HG03108 (cell line): ENCODE measurements around the gene KCND3.

Experiments
- ATAC-seq: cut with Tn5 transposase; IDR thresholded peaks from one replicate; pipeline ENCODE4 v1.9.1; 2021; ENCODE audit warnings: moderate library complexity; ENCODE audit not compliant: unreplicated experiment

Gene KCND3

DNA sequence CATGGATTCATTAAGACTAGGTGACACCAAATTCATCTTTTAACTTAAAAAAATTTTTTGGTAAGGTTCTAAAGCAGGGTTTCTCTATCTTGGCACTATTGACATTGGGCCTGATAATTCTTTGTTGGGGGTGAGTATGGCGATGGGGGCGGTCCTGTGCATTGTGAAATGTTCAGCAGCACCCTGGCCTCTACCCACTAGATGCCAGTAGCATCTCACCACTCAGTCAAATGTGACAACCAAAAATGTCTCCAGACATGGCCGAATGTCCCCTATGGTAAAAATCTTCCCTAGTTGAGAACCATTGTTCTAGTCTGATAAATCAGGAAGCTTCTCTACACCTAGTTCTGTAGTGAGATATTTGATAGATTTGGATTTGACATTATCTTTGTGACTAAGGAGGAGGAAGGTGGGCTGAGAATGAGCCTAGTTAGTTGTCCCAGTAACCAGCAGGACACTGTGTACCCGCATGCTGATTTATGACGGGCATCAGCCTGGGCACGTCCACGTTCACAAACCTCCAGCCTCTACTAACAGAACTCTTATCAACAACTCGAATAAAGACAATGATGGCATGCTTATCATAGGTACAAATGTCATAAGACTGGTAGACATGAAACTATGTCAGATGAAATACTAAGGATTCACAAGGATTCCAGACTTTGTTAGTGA lies 104.6 kb downstream of the KCND3 start:
- no peak for ATAC-seq

DNA sequence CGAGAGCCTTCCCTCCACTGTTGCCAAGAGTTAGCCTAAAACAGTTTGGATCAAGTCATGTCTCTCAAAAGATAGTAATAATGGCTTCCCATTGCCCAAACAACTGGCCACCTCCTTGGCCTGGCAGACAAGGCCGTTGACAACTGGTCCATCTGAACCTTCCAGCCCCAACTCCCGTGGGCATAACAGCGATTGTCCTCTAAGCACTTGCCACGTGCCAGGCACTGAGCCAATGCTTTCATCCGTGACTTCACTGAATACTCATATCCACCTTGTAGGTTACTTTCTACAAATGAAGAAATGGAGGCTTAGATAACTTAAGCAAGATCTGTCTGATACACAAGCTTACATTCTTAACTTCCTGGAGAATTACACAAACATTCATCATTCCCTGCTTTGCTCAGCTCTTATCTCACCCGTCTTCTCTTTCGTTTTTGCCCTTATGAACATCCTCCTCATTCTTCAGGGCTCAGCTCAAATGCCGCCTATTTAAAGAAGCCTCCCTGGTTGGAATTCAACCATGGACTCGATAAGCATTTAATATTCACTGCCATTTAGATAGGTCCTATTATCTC lies 106.4 kb downstream of the KCND3 start:
- no peak for ATAC-seq

DNA sequence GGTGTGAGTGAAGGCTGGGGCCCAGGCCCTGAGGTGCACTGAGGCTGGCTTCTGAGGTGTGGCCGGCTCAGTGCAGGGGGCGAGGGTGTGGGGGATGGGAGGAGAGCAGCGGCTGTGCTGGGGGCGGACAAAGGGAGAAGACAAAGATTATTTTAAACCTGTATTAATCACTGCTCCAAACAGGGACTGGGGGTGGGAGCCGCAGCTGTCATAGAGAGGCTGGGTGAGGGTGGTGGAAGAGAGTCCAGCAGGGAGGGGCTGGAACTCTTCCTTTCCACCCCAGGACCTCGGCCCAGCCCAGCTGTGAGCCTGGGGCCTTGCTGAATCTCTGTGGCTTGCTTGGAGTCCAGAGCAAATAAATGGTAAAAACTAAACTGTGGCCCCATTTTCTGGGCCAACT lies 106.9 kb downstream of the KCND3 start:
- no peak for ATAC-seq

DNA sequence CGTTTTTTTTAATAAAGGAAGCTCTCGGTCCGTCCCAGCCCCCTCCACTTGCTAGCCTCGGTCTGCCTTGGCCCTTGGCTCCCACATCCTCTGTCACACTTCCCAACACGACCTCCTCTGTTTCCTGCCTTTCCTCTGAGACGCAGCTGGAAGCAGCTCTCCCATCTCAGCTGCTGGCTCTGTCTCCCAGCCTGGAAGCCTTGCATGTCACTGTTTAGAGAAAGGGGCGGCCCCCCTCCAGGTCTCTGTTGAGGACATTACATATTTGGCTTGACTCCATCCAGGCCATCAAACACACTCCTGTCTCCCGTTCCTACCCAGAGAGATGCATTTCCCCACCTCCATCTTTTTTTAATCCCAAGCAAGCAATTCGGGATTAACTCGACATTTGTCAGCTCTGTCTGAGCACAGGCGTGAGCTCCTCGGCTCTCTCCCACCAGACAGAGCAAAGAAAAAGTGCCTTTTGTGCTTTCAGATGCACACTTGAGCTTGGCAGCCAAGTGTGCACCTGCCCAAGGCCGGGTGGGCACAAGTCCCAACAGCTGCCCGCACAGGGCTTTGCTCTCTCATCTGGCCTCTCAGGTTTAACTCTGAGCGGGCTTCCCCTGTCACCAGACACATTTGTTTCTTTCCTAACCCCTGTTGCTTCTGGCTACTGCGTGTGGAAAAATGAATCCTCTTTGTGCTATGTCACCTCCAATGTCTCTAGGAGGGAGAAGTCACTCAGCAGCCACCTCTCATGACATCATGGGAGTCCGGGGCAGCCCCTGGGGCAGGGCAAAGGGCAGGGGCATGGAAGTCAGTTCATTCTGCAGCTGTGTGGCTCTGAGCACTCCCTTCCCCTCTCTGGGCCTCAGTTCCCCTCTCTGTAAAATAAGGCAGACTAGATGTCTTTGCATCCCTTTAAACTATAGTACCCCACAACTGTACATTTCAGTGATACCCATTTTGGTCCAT lies 108.3 kb downstream of the KCND3 start:
- ATAC-seq: no peak

DNA sequence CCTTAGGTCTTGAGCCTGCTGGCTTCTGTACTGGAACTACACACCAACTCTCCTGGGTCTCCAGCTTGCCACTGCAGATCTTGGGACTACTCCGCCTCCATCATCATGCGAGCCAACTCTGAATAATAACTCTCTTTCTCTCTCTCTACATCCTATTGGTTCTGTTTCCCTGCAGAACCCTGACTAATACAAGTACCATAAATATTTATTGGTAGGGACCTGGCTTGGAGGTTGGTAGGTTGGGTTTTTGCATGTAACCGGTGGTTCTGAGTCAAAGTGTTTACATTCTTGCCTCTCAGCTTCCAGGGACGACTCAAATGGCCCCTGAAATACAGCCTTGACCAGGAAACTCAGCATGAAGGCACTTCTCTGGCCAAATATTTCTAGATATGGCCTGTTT lies 110.4 kb downstream of the KCND3 start:
- ATAC-seq: no peak

DNA sequence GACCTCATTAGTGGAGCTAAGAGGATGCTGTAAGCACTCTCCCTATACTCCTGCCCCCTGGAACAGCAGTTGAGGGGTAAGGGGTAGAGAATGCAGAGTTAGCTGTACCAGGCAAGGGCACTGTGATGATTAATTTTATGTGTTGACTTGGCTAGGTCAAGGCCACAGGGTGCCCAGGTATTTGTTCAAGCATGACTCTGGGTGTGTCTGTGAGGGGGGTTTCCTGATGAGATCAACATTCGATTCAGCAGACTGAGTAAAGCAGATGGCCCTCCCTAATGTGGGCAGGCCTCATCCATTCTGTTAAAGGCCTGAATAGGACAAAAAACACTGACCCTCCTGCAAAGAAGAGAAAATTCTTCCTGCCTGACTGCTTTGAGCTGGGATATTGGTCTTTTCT lies 110.8 kb downstream of the KCND3 start:
- peak; percentile 52 for ATAC-seq

DNA sequence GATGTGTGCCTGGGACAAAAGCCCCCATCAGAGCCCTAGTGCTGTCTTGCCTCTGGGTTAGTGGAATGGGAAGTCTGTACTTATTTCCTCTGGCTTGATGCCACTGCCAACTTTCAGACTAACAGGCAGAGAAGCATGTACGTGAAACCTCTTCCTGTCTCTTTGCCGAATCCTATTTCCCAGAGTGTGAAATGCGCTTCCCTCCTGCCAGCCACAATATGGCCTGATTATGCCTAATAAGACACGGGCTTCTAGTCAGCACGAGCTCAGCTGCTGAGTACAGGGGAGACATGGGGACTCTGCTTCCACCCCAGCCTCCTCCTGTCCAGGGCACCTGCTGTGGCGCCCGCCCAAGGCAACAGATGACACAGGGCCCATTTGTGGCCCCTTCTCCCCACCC lies 111.4 kb downstream of the KCND3 start:
- no peak for ATAC-seq

DNA sequence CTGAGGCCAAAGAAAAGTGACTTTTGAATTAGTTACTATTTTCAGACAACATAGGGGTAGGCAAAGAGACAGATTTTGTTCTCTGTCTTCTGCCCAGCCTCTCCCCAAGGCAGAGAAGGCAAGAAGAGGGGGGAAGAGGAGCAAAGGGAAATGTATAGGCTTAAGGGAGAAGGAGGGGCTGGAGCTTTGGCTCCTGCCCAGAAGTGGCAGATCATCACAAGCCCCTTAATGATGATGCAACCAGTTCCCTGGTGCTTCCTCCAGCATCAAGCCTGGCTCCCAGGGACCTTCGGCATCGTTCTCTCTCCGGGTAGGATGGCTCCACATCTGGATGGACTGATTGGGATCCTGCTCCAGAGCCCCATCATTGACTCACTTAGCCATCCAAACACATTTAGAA lies 112.8 kb downstream of the KCND3 start:
- ATAC-seq: no peak

DNA sequence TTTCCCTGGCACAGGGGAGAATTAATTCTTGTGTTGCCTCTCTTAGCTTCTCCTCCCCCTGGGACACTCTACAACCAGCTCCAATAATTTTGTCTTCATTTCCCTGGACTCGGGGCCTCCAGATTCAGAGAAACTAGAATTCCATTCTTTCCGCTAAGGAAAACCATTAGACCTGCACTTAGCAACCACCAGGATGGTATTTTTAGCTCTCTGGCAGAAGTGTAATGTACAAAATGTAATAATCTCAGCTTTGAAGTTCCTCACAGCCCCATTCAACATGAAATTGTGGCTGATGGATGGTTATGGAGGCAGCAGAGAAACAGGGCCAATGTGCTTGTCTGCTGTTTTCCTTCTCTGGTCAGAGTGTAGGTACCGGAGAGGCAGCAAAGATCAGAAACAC lies 113.8 kb downstream of the KCND3 start:
- ATAC-seq: no peak

DNA sequence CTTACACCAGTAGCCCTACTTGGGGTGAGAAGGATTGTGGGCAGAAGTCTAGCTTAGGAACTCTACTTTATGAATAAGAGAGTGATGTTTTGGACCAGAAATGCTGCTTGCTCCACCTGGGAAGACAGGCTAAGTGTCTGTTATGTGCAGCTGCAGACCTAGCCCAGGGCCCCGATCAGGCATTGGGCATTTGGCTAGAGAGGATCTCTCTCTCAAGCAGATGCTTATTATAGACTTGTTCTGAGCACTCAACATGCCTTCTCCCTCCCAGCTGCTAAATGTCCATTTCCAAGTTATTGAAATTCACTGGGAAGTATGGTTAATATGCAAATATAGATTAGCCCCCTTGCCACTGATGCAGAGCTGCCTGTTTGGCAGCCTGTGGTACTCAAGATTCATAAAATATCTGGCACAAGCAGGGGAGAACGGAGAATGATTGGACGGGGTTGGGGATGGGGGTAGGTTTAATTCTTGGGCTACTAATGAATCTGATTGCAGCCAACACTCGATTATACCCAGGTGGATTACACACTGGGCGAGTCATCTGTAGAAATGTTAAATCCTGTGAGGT lies 115.9 kb downstream of the KCND3 start:
- ATAC-seq: no peak

DNA sequence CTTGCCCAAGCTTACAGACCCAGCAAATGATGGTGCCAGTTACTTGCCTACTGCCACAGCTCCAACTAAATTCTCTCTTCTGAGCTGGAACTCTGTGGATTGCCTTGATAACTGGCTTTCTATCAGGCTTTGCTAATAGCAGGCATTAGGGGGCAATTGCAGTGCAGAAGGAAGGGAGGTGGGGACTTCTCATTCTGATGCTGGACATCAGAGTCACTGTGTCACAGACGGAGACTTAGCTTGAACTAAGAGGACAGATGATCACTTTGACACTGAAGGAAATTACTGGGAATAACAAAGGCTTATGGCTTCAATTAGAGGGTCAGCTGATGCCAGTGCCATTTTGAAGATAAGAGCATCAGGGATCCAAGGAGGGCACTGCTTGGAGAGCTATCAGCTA lies 119.3 kb downstream of the KCND3 start:
- ATAC-seq: no peak

DNA sequence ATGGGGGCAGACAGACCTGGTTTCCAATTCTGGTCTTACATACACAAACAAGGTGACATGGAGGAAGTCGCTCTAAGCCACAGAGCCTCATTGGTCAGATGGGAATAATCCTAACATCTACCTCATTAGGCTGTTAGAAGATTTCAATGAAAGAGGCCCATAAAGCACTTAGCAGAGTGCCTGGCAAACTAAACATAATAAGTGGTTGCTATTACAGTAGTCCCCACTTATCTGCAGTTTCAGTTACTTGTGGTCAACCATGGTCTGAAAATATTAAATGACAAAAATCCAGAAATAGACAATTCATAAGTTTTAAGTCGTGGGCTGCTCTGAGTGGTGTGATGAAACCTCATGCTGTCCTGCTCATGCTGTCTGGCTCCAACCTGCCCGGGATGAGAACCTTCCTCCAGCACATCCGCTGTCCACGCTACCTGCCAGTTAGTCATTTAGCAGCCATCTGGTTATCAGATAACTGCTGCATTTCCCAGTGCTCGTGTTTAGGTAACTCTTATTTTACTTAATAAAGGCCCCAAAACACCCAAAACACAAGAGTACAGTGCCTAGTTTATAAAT lies 121.5 kb downstream of the KCND3 start:
- ATAC-seq: no peak

DNA sequence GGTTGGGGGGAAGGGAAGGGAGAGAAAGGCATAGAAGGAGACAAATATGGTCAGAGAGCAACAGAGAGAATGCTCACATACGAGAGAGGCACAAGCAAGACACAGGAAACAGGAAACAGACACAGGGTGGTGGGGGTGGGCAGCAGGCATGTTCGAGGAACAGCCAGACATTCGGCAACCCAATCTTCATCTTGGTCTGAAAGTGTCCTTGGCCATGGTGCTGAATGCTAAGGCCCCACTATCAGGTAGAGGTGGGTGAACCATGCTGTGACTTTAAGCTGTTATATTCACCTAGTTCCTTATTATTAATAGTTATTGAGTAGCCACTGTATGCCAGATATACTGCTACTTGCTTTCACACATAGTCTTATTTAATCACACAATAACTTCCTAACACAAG lies 124.6 kb downstream of the KCND3 start:
- no peak for ATAC-seq

DNA sequence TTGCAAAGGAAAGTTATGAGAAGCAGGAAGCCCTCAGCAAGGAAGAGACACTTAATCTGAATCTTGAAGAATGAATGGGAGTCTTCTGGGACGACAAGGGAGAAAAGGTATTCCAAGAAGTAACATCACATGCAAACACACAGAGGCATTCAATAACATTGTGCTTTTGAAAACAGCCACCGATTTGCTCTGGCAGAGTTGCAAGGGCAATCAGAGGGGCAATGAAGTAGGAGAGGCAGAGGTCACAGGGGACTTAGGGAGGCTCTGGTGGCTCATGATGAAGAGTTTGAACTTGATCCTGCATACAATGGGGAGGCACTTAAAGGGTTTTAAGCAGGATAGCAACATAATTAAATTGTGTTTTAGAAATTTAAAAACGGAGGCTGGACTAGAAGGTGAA lies 126.1 kb downstream of the KCND3 start:
- no peak for ATAC-seq

DNA sequence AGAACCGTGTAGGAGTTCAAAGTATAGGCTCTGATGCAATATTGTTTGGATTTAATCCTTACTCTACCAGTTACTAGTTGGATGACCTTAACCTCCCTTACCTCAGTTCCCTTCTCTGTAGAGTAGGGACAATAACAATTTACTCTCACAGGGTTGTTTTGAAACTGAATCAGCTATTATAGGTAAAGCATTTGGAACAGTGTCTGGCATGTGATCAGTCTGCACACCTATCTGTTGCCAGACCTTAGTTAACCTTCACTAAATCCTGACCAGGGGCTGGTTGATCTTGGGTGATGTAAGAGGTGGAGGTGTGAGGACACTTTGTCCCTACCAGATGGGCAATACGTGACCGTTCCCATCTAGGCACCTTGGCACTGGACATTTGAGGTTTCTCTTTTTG lies 126.9 kb downstream of the KCND3 start:
- ATAC-seq: no peak

DNA sequence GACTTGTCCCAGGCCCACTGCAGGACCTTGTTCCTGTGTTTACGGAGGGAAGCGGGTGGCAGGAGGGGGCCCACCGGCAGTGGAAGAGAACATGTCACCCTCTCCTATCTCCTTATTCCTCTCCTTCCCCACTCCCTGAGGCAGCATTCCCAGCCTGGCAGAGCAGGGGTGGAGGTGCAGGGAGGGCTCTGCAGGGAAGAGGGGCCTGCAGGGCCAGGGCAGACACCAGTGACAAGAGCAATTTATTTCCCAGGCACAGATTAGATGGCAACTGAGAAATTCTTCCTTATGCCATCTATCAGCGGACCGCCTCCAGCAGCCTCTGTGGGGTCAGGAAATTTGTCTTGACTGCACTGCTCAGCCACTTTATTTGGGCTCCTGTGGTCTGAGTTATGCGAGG lies 127.9 kb downstream of the KCND3 start:
- no peak for ATAC-seq

DNA sequence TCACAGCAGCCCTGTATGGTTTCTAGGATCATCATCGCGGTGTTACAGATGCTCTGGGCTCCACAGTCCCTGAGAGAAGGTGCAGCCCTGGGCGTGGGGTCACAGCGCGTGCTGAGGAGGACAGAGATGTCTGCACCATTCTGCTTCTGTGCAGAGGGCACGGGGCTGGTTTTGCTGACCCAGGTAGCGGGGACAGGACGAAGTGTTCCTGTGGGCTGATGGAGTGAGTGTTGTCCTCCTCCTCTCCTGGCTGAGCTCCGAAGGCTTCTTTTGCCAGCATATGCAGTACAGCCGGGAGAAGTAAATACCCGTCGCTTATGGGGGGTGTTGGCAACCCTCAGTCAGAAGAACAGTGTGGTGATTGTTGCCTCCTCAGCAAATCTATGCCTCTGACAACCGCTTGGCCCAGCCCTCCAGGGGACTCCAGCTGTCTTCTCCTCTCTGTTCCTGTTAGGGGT lies 132.2 kb downstream of the KCND3 start:
- no peak for ATAC-seq

DNA sequence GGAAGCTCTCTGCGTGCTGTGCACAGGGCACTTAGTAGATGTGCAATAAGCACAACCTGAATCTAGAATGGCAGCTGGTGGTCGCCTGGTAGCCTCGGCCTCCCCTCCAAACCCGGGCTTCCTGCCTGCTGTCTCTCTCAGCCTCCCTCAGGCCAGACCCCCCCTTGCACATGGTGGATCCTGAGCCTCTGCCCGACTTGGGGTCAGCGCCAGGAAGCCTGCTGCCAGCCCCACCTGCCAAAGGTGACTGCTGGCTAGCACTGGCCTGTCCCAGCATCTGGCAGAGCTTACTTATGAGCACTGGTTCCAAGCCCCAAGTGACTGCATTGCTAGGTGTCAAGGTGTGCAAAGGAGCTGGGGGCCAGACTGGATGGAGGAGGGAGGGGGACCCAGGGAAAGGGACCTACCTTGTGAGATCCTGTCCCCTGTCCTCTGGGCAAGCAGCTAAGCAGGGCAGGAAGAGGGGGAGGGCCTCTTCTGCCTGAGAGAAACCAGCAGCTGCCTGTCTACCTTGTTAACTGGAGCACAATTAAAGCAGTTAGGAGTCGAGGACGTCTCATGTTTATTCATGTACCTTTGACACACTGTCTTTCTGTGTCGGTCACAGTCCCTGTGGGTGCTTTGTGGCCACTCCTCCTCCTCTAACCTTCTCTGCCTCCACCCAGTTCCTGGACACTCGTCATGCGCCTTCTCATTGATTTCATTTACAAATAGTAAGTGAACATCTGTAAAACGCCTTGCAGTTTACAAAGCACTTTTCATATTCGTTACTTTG lies 132.9 kb downstream of the KCND3 start:
- no peak for ATAC-seq

DNA sequence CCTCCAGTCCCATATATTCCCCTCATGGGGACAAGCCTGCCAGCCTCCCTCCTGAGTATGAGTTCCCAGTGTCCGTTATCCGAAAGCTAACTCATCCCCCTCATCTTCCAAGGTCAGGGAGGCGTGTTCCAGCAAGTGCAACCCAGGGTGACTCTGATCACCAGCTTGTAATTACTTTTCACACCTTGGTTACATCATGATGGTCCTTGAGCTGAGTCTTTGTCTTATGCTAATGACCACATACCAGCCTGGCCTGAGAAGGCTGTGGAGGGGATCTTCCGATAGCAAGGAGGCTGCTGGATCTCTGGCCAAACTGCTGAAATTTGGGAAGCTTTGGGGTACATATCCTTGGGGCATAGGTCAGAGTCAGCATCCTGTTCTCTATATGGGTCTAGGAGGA lies 134.2 kb downstream of the KCND3 start:
- ATAC-seq: no peak

DNA sequence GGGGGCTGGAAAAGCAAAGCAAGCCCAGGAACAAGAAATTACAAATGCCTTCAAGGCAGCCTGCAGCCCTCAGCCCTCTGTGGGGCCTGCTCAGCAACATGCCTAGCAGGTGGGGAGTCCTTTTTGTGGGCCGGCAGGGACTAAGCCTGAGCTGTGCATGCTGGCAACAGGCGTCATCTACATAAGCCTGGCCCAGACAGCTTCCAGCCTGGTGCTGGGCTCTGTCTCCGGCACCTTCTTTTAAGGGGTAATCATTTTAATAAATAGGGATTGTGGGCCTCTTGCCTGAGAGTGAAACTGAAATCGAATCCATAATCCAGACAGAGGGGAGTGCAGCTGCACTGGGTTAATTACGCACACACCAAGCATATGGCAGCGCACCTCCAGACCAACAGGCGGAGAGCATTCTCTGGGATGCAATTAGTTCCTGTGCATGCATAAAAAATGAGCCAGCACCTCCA lies 137.2 kb downstream of the KCND3 start:
- ATAC-seq: no peak
